MM.1S (cell line): ENCODE measurements around the gene KCNMB2.

Experiments
- DNase-seq: peaks from one replicate; pipeline ENCODE4 v3.0.0-alpha.2; 2015
- H2AFZ ChIP-seq: fragments of 300-600 bp; sonication (generic); 2 replicates; pipeline ENCODE4 v1.6.0; 2016; ENCODE audit warnings: antibody characterized with exemption, low read length
- H3F3A ChIP-seq: fragments of 300-600 bp; sonication (generic); 2 replicates; pipeline ENCODE4 v1.6.1; 2016; ENCODE audit warnings: mild to moderate bottlenecking, antibody characterized with exemption, low read length, moderate library complexity, mixed read lengths; ENCODE audit not compliant: insufficient read depth
- H3K27ac ChIP-seq: fragments of 300-600 bp; sonication (generic); 2 replicates; pipeline ENCODE4 v1.5.1; 2016; ENCODE audit warnings: mild to moderate bottlenecking, low read length
- H3K27me3 ChIP-seq: fragments of 300-600 bp; sonication (generic); replicated peaks from 2 replicates; pipeline ENCODE4 v1.6.0; 2016; ENCODE audit warnings: low read length; ENCODE audit not compliant: insufficient read depth
- H3K36me3 ChIP-seq: fragments of 300-600 bp; sonication (generic); replicated peaks from 2 replicates; pipeline ENCODE4 v1.6.1; 2016; ENCODE audit warnings: mild to moderate bottlenecking, low read length, mixed read lengths; ENCODE audit not compliant: insufficient read depth
- H3K4me1 ChIP-seq: fragments of 300-600 bp; sonication (generic); 2 replicates; pipeline ENCODE4 v1.6.1; 2016; ENCODE audit warnings: low read length, mixed read lengths
- H3K4me2 ChIP-seq: fragments of 300-600 bp; sonication (generic); 2 replicates; pipeline ENCODE4 v1.6.0; 2016; ENCODE audit warnings: low read depth, low read length
- H3K4me3 ChIP-seq: fragments of 300-600 bp; sonication (generic); 2 replicates; pipeline ENCODE4 v1.5.1; 2016; ENCODE audit warnings: low read length, mixed read lengths
- H3K79me2 ChIP-seq: fragments of 300-600 bp; sonication (generic); 2 replicates; pipeline ENCODE4 v1.6.1; 2016; ENCODE audit warnings: mixed run types, low read length, mixed read lengths
- H3K9ac ChIP-seq: fragments of 300-600 bp; sonication (generic); 2 replicates; pipeline ENCODE4 v1.6.1; 2016; ENCODE audit warnings: low read length, mixed read lengths
- H3K9me2 ChIP-seq: fragments of 300-600 bp; sonication (generic); replicated peaks from 2 replicates; pipeline ENCODE4 v1.6.1; 2016; ENCODE audit warnings: mild to moderate bottlenecking, low read length, mixed read lengths; ENCODE audit not compliant: insufficient read depth
- H3K9me3 ChIP-seq: fragments of 300-600 bp; sonication (generic); replicated peaks from 2 replicates; pipeline ENCODE4 v1.6.1; 2016; ENCODE audit warnings: mild to moderate bottlenecking, low read length, mixed read lengths; ENCODE audit not compliant: insufficient read depth
- H4K20me1 ChIP-seq: fragments of 300-600 bp; sonication (generic); 2 replicates; pipeline ENCODE4 v1.6.1; 2016; ENCODE audit warnings: mild to moderate bottlenecking, low read length, moderate library complexity, mixed read lengths; ENCODE audit not compliant: insufficient read depth
- CTCF ChIP-seq: fragments of 300-600 bp; sonication (generic); IDR thresholded peaks from 2 replicates; pipeline ENCODE4 v1.5.1; 2016; ENCODE audit warnings: antibody characterized with exemption, low read length, mixed read lengths
- EZH2 ChIP-seq: fragments of 300-600 bp; sonication (generic); optimal IDR thresholded peaks from 2 replicates; pipeline ENCODE3; 2017; ENCODE audit warnings: low read depth, mild to moderate bottlenecking, antibody characterized with exemption, low read length, mixed read lengths
- EZH2phosphoT487 ChIP-seq: fragments of 300-600 bp; sonication (generic); IDR thresholded peaks from 2 replicates; pipeline ENCODE4 v1.6.1; 2018; ENCODE audit warnings: antibody characterized with exemption, low read length

The KCNMB2 gene

GRCh38 chr3:178568911-178569310, 32.7 kb downstream of the KCNMB2 start:
- H3K27ac ChIP-seq = no peak overlapping the region
- no peaks in the 10 kb centered on the region for H3K36me3 ChIP-seq
- no peaks in the 10 kb centered on the region for H3F3A ChIP-seq
- H3K4me1 ChIP-seq = no peaks in the 10 kb centered on the region
- no peak overlapping the region for H3K4me2 ChIP-seq
- DNase-seq = no peak
- TF ChIP-seq CTCF = no peak
- TF ChIP-seq EZH2phosphoT487 = no peak
- no peak for TF ChIP-seq EZH2
- H3K9me3 ChIP-seq = no peaks in the 10 kb centered on the region
- H4K20me1 ChIP-seq = no peaks in the 10 kb centered on the region
- H3K79me2 ChIP-seq = no peaks in the 10 kb centered on the region
- no peak overlapping the region for H3K9ac ChIP-seq
- no peaks in the 10 kb centered on the region for H3K9me2 ChIP-seq
- no peaks in the 10 kb centered on the region for H3K27me3 ChIP-seq
- no peak overlapping the region for H3K4me3 ChIP-seq
- no peak overlapping the region for H2AFZ ChIP-seq

- DNase-seq = no peak
- no peaks in the 10 kb centered on the region for H3K9me2 ChIP-seq
- no peaks in the 10 kb centered on the region for H3K36me3 ChIP-seq
- no peak overlapping the region for H3K9ac ChIP-seq
- no peak overlapping the region for H2AFZ ChIP-seq
- TF ChIP-seq EZH2phosphoT487 = no peak
- TF ChIP-seq CTCF = no peak
- TF ChIP-seq EZH2 = no peak
- H3K27me3 ChIP-seq = no peaks in the 10 kb centered on the region
- no peaks in the 10 kb centered on the region for H3K9me3 ChIP-seq
- H3K79me2 ChIP-seq = no peaks in the 10 kb centered on the region
- no peak overlapping the region for H3K27ac ChIP-seq
- no peak overlapping the region for H3K4me2 ChIP-seq
- H3K4me1 ChIP-seq = no peaks in the 10 kb centered on the region
- H4K20me1 ChIP-seq = no peaks in the 10 kb centered on the region
- H3K4me3 ChIP-seq = no peak overlapping the region
- H3F3A ChIP-seq = no peaks in the 10 kb centered on the region
Measured at GRCh38 chr3:178569826-178570225, 33.6 kb downstream of the KCNMB2 start.

- no peaks in the 10 kb centered on the region for H4K20me1 ChIP-seq
- H3K4me3 ChIP-seq = no peak overlapping the region
- no peaks in the 10 kb centered on the region for H3F3A ChIP-seq
- H3K27me3 ChIP-seq = no peaks in the 10 kb centered on the region
- H2AFZ ChIP-seq = no peak overlapping the region
- TF ChIP-seq EZH2phosphoT487 (no peak), EZH2 (no peak), CTCF (no peak)
- no peaks in the 10 kb centered on the region for H3K4me1 ChIP-seq
- no peaks in the 10 kb centered on the region for H3K9me3 ChIP-seq
- H3K9ac ChIP-seq = no peak overlapping the region
- H3K36me3 ChIP-seq = no peaks in the 10 kb centered on the region
- no peak overlapping the region for H3K4me2 ChIP-seq
- peak; percentile 4 for DNase-seq
- H3K9me2 ChIP-seq = no peaks in the 10 kb centered on the region
- no peaks in the 10 kb centered on the region for H3K79me2 ChIP-seq
- H3K27ac ChIP-seq = no peak overlapping the region
Measured at GRCh38 chr3:178583963-178584575, 47.8 kb downstream of the KCNMB2 start.
